Regular cardiac myocyte (primary cell): ENCODE results near the gene CARD19. TPM values are rescaled to one million over a fixed set of nuclear protein-coding genes. Genes with fewer than 3 reads are reported as not detected.

Source experiments
- total RNA-seq: library from RNA; depleted of rRNA; stranded (reverse); fragments of >200 nt; gene quantifications from 2 replicates; pipeline ENCODE4 v1.2.3, GENCODE V29; 2014

CARD19 gene
- 41.2 and 67.7 TPM in 2 replicates for total RNA-seq

GRCh38 chr9:93096131-93096802, at the start of gene CARD19:
Gene CARD19 (plus strand): TSS chr9:93096217. CDS start chr9:93096346, 129 bp downstream.

DNA sequence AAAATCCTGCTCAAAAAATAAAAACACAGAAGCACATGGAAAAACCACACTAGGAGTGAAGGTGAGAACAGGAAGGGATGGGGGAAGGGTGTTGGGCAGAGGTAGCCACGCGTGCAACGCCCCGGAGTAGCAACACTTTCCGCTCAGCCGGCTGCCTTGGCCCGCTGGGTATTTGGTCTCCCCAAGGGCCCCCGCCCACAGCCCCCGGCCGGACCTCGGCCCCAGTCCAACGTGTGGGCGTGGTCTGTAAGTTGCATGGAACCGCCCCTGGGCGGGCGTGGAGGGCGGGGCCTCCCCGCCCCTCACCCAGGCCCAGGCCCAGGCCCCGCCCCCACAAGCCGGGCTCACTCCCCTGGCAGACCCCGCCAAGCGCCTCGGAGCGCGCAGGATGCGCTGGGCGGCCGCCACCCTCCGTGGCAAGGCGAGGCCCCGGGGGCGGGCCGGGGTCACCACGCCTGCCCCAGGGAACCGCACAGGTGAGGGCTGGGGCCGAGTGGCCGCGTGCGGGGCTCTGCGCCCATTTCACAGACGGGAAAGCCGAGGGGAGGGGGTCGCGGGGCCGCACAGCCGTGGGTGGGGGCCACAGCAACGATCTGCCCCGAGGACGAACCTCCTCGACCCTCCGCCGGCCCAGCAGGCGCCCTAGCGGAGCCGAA, 37.5 kb upstream of the CARD19 start, which contains the start of gene SUSD3:
SUSD3 (plus strand) TSS at position 347 of the 656 bp plus-strand sequence; CDS start at position 389, 42 bp downstream.

DNA sequence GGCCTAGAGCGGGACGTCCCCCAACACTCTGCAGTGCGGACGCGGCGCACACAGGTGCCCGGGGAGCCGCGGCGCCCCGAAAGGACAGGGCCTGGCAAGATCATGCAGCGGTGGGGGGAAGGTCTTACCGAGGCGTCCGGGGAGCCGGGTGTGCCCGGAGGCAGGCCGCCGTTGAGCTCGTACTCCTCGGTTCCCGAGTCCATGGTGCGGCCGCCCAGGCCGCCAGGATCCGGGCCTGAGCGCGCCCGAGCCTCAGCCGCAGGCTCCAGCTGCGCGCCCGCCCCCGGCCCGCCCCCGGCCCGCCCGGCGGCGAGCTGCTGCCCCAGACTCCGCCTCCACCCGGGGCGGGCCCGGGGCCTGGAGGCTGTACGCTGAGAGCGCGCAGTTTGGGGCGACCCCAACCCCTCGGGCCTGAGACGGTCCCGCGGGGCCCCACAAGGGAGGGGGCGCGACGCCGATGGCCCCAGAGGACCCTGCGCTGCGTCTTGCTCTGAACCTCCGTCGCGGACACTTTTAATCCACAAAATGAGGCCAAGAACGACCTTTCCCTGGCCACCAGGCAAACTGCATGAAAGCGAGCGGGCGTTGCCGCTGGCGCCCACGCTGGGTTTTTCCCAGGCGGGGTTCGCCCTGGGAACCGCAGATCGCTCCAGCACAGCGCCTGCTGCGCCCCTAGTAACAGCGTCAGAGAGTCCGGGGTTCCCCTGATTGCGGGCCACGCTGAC, 38.2 kb downstream of the CARD19 start, which contains the start of gene NINJ1:
NINJ1 (minus strand) TSS at position 237 of the 725 bp plus-strand sequence; CDS start at position 203, 34 bp downstream.

Other genes starting within 250 kb of the CARD19 start
- gene ZNF484, start 218.2 kb upstream of the CARD19 start, total RNA-seq, result 11.3 and 17.5 TPM in 2 replicates
- gene FGD3, start 148.7 kb upstream of the CARD19 start, total RNA-seq, result not detected in 2 replicates
- 0.19 TPM in 1 of 2 replicates, not detected in the other for gene SUSD3, start 37.5 kb upstream of the CARD19 start, total RNA-seq
- 17.8 and 22.0 TPM in 2 replicates for gene NINJ1, start 38.0 kb downstream of the CARD19 start, total RNA-seq
- not detected in 2 replicates for gene WNK2, start 87.9 kb downstream of the CARD19 start, total RNA-seq